HG03025 (cell line): ENCODE results near the gene CXorf65.

Source experiments
- ATAC-seq: cut with Tn5 transposase; IDR thresholded peaks from one replicate; pipeline ENCODE4 v1.9.1; 2021; ENCODE audit warnings: mild to moderate bottlenecking, moderate library complexity; ENCODE audit not compliant: unreplicated experiment, low FRiP score

The CXorf65 gene

GRCh38 chrX:71107762-71108360, 1.3 kb upstream of the CXorf65 start:
- no peak for ATAC-seq

GRCh38 chrX:71107245-71107644, 705 bp upstream of the CXorf65 start:
- no peak for ATAC-seq

- no peak for ATAC-seq
Observed at GRCh38 chrX:71105628-71106027, 912 bp downstream of the CXorf65 start.

- no peak for ATAC-seq
Observed at GRCh38 chrX:71103110-71103983, 3.2 kb downstream of the CXorf65 start.

GRCh38 chrX:71102292-71102691, 4.2 kb downstream of the CXorf65 start:
- no peak for ATAC-seq

- ATAC-seq, result no peak
Observed at GRCh38 chrX:71100581-71101505, 5.7 kb downstream of the CXorf65 start.

- no peak for ATAC-seq
Observed at GRCh38 chrX:71099736-71100135, 6.8 kb downstream of the CXorf65 start.

- no peak for ATAC-seq
Observed at GRCh38 chrX:71098951-71099506, 7.5 kb downstream of the CXorf65 start.

- ATAC-seq, result no peak
Observed at GRCh38 chrX:71098302-71098701, 8.2 kb downstream of the CXorf65 start.

GRCh38 chrX:71096760-71097032, 9.8 kb downstream of the CXorf65 start:
- no peak for ATAC-seq

GRCh38 chrX:71095981-71096759, 10.4 kb downstream of the CXorf65 start:
- peak; percentile 35 for ATAC-seq

- ATAC-seq, result peak; percentile 77
Observed at GRCh38 chrX:71095555-71095980, 11.0 kb downstream of the CXorf65 start, which contains the start of gene FOXO4. Gene FOXO4, plus strand, starts transcription at chrX:71095851. Its CDS starts 678 bp downstream, at chrX:71096529.

GRCh38 chrX:71095033-71095432, 11.5 kb downstream of the CXorf65 start:
- ATAC-seq, result no peak

- no peak for ATAC-seq
Observed at GRCh38 chrX:71091263-71091662, 15.3 kb downstream of the CXorf65 start.

GRCh38 chrX:71085900-71086299, 20.6 kb downstream of the CXorf65 start:
- no peak for ATAC-seq

GRCh38 chrX:71082822-71083221, 23.7 kb downstream of the CXorf65 start:
- ATAC-seq, result no peak

- no peak for ATAC-seq
Observed at GRCh38 chrX:71082124-71082647, 24.4 kb downstream of the CXorf65 start.

GRCh38 chrX:71081330-71082123, 25.0 kb downstream of the CXorf65 start:
- no peak for ATAC-seq

- ATAC-seq, result no peak
Observed at GRCh38 chrX:71070531-71070930, 36.0 kb downstream of the CXorf65 start.
